Measurements from ENCODE around the gene COX5B. TPM values are rescaled to one million over a fixed set of nuclear protein-coding genes. Genes with fewer than 3 reads are reported as not detected.

COX5B gene
- total RNA-seq, 1 donor from 2014 or later: 140 TPM

Other genes with a start within 250 kb of the COX5B start
- gene ANKRD36B, start 56.2 kb upstream of the COX5B start, total RNA-seq: 55.4 TPM
- gene ACTR1B, start 18.0 kb downstream of the COX5B start, total RNA-seq: 62.9 TPM
- gene C2orf92, start 23.7 kb downstream of the COX5B start, total RNA-seq: 17.7 TPM
- 4.5 TPM for gene ZAP70, start 67.5 kb downstream of the COX5B start, total RNA-seq